G401 (cell line): ENCODE data around the gene CLEC18A. TPM values are rescaled to one million over a fixed set of nuclear protein-coding genes. Genes with fewer than 3 reads are reported as not detected.
"Not testable (repeated sequence)": the region's sequence is repeated elsewhere in the genome, so short reads cannot be mapped to it uniquely, and the experiment has no call there.

Experiments
- DNase-seq: peaks from one replicate; pipeline ENCODE4 v3.0.0-alpha.2; 2015; ENCODE audit warnings: low spot score
- in situ Hi-C: cut with HindIII; loops from 2 replicates; pipeline ENCODE4 v1.10.0; 2016; ENCODE audit warnings: low sequenced_read_pairs, mixed read lengths
- total RNA-seq: library from RNA; depleted of rRNA; stranded (reverse); fragments of >200 nt; shearing (Covaris generic); gene quantifications from 2 replicates; pipeline ENCODE4 v1.2.3, GENCODE V29; 2014; rRNA removed

CLEC18A gene
- 0.10 and 1.7 TPM in 2 replicates for total RNA-seq

DNA sequence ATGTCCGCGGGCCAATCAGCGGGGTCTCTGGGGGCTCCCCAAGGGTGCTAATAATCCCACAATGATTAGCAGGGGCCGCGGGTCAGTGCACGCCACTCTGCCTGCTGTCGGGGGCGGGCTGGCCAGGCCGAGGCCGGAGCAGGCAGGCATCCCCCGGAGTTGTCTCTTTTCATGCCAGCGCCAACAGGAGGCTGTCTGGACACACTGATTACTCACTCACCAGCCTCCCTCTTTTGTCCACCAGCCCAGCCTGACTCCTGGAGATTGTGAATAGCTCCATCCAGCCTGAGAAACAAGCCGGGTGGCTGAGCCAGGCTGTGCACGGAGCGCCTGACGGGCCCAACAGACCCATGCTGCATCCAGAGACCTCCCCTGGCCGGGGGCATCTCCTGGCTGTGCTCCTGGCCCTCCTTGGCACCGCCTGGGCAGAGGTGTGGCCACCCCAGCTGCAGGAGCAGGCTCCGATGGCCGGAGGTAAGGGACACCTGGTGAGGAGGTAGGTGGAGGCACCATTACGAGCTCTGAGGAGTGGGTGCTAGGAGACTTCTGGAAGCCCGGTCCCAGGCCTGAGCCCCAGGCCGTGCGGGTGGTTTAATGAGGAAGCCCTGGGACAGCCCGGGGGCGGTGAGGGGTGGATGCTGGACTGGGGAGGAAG, at the start of gene CLEC18A:
CLEC18A (plus strand) TSS at position 318 of the 655 bp plus-strand sequence; CDS start at position 351, 33 bp downstream.
- in situ Hi-C loops, DNase-seq: not testable (repeated sequence)

DNA sequence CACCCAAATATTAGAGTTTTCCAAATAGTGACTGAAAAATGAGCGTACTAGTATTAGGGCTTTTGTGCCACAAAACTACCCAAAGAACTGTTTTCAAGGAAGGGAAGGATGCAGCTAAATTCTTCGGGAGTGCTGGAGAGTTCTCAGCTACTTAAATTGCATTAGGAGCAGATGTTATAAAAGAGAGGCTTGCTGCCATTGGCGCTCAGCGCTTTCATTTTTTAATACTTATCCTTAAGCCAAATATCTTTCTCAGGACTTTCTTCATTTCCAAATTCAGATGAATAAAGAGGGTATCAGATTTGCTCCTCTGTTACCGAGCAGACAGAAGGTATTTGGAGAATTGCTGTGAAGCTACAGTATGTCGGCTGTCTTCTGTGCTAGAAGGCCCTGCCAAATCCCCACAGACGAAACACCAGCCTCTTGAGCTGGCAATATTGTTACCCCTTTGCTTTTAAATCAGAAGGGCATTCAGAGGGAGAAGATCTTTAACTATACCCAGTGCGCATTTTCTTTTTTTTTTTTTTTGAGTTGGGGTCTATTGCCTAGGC, 47.2 kb upstream of the CLEC18A start:
- DNase-seq = no peak
- in situ Hi-C loops = no loop called here

GRCh38 chr16:69904495-69905170, 46.5 kb upstream of the CLEC18A start:
- in situ Hi-C loops = no loop called here
- DNase-seq = no peak

GRCh38 chr16:69905171-69905555, 46.0 kb upstream of the CLEC18A start:
- in situ Hi-C loops = no loop called here
- no peak for DNase-seq

DNA sequence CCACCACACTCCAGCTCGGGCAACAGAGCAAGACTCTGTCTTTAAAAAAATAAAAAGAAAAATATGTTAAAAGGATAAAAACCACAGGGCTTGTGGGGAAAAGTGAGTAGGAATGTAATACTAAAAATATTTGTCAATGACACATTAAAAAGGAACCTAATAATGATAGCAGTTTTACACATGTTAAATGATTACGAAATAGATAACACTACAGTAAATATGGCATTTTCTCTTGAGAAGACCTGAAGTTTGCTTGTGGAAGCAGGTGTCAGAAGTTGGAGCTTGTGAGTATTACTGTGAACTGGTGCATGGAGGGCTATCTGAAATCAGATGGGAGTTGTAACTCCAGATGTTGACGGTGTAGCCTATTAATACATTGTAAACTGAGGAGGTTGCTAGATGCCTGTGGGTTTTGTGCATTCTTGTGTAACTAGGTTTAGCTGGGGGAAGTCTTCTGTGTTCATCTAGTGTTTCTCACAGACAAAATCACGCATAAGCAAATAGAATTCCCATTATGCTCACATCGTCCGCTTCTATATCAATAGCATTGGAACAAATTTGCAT, 44.2 kb upstream of the CLEC18A start:
- in situ Hi-C loops = no loop called here
- no peak for DNase-seq

DNA sequence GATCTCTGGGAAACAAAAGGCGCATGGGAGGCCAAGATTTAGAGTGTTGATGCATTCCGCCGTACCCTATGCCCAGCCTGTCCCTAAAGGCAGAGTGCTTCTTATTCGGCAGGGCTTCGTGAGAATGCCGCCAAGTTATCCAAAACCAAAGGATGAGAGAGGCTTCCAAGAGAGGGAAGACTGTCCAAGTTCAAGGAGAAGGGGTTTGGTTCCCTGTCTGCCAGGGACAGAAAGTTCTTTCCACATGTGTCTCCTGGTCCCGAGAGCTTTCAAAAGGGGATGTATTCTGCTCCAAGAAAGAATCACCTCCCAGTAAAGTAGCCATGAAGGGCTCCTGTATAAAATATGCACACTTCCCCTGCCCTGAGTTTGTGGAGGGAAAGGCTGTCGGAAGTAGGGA, 42.1 kb upstream of the CLEC18A start:
- DNase-seq = no peak
- in situ Hi-C loops = no loop called here

- DNase-seq = no peak
- in situ Hi-C loops = no loop called here
Measured at GRCh38 chr16:69909760-69910159, 41.4 kb upstream of the CLEC18A start.

- in situ Hi-C loops = no loop called here
- DNase-seq = no peak
Measured at GRCh38 chr16:69910964-69911363, 40.2 kb upstream of the CLEC18A start.

DNA sequence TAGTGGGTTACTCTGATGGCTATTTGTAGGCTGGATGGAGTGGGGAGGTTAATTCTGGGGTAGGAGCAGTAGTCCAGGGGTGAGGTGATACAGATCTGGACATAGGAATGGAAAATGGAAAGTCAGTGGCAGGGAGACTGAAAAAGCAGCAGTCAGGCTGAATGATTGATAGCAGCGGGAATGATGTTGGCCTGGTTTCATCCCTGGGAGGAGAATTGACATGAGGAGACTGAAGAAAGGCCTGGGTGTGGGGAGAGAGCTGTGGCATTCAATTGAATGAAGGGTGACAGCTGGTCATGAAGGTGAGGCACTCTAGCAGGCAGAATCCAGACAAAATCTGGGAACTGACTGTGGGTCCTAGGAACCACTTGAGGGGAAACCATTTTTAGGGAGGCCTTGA, 34.7 kb upstream of the CLEC18A start:
- no peak for DNase-seq
- in situ Hi-C loops = no loop called here

DNA sequence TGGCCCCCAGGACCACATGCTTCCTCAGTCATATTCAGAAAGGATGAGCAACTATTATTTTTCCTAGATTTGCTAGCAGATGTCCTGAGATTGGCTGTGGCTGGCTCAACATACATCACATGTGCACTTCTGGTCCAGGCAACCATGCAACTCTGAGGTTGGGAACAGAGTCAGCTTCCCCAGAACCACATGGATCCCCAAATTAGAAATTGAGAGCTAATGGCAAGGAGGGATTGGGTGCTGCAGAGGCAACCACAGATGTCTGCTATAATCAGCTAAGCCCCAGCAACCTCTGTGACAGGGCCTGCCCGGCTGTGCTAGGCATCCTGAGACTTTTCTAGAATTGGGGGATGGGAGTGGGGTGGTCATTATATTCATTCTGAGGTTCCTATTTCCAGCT, 33.8 kb upstream of the CLEC18A start:
- DNase-seq = peak; percentile 41
- in situ Hi-C loops = no loop called here

GRCh38 chr16:69917739-69918138, 33.4 kb upstream of the CLEC18A start:
- peak; percentile 84 for DNase-seq
- in situ Hi-C loops = no loop called here

GRCh38 chr16:69918241-69918640, 32.9 kb upstream of the CLEC18A start:
- in situ Hi-C loops = no loop called here
- DNase-seq = no peak

GRCh38 chr16:69921127-69921526, 30.0 kb upstream of the CLEC18A start:
- in situ Hi-C loops = no loop called here
- DNase-seq = no peak

DNA sequence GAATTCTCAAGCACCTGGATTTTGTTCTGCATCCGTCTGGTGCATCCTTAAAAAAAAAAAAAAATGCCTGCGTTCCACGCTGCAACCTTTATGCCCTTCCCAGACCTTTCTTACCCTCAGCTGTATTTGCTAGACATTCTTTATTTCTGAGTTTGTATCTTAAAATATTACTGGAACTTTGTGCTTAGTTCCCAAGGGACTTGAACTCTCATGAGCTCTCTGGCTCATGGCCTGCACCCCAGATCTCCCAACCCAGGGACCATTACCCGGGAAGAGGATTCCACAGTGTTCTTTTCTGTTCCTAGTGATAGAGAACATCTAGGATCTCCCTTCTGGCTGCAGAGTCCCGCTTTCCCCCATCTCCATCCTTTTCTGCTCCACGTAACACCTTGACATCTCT, 28.9 kb upstream of the CLEC18A start:
- in situ Hi-C loops = no loop called here
- no peak for DNase-seq

- DNase-seq = no peak
- in situ Hi-C loops = no loop called here
Measured at GRCh38 chr16:69924041-69924775, 26.9 kb upstream of the CLEC18A start.

- no peak for DNase-seq
- in situ Hi-C loops = no loop called here
Measured at GRCh38 chr16:69924777-69925191, 26.4 kb upstream of the CLEC18A start.

GRCh38 chr16:69925311-69925710, 25.8 kb upstream of the CLEC18A start:
- in situ Hi-C loops = no loop called here
- DNase-seq = no peak

GRCh38 chr16:69926241-69926640, 24.9 kb upstream of the CLEC18A start:
- in situ Hi-C loops = no loop called here
- peak; percentile 91 for DNase-seq

GRCh38 chr16:69927056-69927757, 23.9 kb upstream of the CLEC18A start:
- in situ Hi-C loops = no loop called here
- peak; percentile 36 for DNase-seq
